ENCODE results near the gene TTC23L. TPM values are rescaled to one million over a fixed set of nuclear protein-coding genes. Genes with fewer than 3 reads are reported as not detected.

The TTC23L gene
- total and polyA plus RNA-seq, 2 of the 8 experiments (the other 6 are each of a cell fraction or from before 2014, with no cell fraction given): 1.1 to 2.4 TPM

- TF ChIP-seq EP300 (IDR thresholded peaks at IDR 0.05; ENCODE audit: borderline replicate concordance in 1 of 2, low read depth in 2 of 2, low read length in 2 of 2): no peak
- no peak for TF ChIP-seq RBBP5 (IDR thresholded peaks at IDR 0.05; ENCODE audit: borderline replicate concordance, low read depth, low read length)
- TF ChIP-seq POLR2A (IDR thresholded peaks at IDR 0.05; ENCODE audit: control extremely low read depth in 1 of 2, low read depth in 2 of 2, low read length in 2 of 2): no peak
- TF ChIP-seq YY1 (IDR thresholded peaks at IDR 0.05; ENCODE audit: low read depth, low read length): no peak
Observed at GRCh38 chr5:34870382-34870781, 31.4 kb downstream of the TTC23L start (continued).

Data from H1 (cell line).